ENCODE results near the gene RBM38.

RBM38 gene

DNA sequence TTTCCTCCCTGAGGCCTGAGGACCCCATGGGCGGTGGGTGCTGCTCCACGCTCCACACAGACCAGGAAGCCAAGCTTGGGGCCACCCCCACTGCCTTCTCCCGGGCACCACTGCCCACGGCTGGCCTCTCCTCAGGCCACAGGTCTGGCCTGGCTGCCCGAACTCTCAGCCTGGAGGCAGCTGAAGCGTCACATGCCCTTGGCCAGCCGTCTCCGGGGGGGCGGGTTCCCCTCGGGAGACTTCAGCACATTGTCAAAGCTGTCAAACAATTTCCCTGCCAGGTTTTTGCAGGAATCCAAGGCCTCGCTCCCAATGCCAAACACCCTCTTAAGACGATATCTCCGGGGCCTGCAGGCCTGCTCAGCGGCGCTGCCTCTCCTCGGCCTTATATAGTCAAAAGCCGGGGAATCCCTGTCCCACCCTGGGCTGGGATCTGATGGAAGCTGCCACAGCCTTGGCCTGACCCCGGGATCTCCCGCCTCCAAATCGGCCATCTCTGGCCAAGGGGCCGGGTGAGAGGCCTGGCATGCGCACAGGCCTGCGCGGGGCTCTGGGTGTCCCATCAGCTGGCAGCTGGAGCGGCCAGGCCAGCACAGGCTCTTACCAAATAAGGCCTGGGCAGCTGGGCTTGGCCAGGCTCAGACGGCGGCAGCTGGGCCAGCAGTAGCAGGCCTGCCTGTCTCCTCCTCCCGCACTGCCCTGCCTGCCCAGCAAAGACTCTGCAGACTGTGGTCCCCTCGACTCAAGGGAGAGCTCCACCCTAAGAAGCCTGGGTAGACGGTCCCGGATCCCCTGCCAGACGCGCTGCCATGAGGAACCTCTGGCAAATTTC, 49.7 kb downstream of the RBM38 start:
- H3K9me3 Mint-ChIP-seq: peaks cover 2% of the 10 kb centered on the region
- no peak overlapping the region for H3K4me3 Mint-ChIP-seq
- H3K27me3 Mint-ChIP-seq: peaks cover 31% of the 10 kb centered on the region
- no peaks in the 10 kb centered on the region for H3K36me3 Mint-ChIP-seq
- H3K27ac Mint-ChIP-seq: no peak overlapping the region
- no peak for DNase-seq
- H3K4me1 Mint-ChIP-seq: peaks cover 24% of the 10 kb centered on the region
- CTCF ChIA-PET: no interaction called here

DNA sequence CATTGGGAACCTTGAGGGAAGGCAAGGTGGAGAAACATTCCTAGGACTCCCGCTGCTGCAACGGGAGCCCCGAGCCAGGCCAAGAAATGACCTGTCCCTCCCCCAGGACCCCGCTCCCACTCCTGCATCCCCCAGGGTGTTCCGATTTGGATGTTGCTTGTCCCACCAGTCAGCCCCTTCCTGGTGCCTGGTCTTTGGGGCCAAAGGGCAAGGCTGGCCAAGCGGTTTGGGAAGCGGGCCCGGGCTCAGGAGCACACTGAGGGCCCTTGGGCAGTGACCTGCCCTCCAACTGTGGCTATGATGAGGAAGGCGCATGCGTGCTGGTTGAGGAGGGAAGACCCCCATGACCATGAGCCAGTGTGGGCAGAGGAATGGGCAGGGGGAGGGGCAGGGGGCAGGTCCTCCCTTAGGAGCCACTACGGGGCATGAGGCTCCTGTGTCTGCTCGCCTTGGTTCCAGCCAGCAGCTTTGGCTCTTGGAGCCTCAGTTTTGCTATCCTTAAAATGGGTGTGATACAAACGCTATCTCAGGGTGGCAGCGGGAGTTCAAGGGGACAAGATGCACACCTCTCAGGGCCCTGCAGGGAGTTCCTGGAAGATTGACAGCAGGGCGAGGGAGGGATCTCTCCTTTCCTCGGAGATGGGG, 50.4 kb downstream of the RBM38 start:
- H3K36me3 Mint-ChIP-seq: no peaks in the 10 kb centered on the region
- DNase-seq: no peak
- CTCF ChIA-PET: no interaction called here
- H3K27ac Mint-ChIP-seq: no peak overlapping the region
- H3K27me3 Mint-ChIP-seq: peaks cover 34% of the 10 kb centered on the region
- H3K4me1 Mint-ChIP-seq: peaks cover 19% of the 10 kb centered on the region
- H3K4me3 Mint-ChIP-seq: no peak overlapping the region
- H3K9me3 Mint-ChIP-seq: peaks cover 2% of the 10 kb centered on the region

DNA sequence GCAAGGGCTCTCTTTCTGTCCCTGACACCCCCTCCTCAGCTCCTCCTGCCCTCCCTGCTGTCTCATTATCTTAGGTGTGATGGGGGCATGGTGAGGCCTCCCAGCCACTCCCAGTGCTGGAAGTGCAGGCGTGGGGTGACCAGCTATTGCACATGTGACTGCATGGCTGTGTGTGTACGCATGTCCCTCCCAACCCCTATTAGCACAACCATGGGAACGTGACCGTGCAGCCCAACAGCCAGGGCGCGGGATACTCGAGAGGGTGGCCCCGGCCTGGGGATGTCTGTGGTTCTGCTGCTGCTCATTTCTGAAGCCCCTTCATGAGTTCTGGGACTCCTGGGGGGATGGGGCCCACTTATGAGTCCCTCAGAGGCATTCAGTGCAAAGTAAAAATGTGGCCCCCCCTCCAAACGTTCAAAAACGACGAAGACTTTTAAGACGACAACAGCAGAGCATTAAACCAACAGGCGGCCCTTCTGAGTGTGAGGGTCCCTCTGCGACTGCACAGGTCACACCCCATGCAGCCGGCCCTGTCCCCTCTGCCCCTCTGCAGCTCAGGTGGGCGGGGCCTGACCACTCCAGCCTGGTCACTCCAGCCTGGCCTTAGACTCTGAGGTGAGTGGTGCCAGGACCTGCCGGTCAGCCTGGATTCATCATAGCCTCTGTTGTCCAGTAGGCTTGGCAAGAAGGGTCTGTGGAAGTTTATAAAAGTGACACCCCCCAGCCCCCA, 51.1 kb downstream of the RBM38 start:
- Mint-ChIP-seq H3K27me3 (peaks cover 30% of the 10 kb centered on the region), H3K4me1 (peaks cover 15% of the 10 kb centered on the region), H3K4me3 (no peak overlapping the region), H3K36me3 (no peaks in the 10 kb centered on the region), H3K27ac (no peak overlapping the region), H3K9me3 (peaks cover 2% of the 10 kb centered on the region)
- CTCF ChIA-PET: no interaction called here
- no peak for DNase-seq

DNA sequence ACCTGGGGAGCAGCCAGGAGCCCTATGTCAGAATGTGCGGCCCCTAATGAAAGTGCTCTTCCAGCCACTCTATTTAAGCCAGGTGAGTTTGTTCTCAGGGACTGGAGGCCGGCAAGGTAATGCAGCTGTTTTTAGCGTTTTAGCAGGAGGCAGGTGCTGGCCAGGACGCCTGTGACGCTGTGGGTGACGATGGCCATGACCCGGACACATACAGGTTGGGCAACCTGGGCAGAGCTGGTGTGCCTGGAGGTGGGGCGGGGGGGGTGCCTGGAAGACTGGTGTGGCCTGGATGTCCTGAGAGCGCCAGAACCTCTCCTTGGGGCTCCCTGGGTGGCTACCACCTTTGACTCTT, 51.7 kb downstream of the RBM38 start:
- Mint-ChIP-seq H3K36me3 (no peaks in the 10 kb centered on the region), H3K27me3 (peaks cover 32% of the 10 kb centered on the region), H3K9me3 (peaks cover 2% of the 10 kb centered on the region), H3K27ac (no peak overlapping the region), H3K4me1 (peaks cover 12% of the 10 kb centered on the region), H3K4me3 (no peak overlapping the region)
- CTCF ChIA-PET: no interaction called here
- DNase-seq: no peak

DNA sequence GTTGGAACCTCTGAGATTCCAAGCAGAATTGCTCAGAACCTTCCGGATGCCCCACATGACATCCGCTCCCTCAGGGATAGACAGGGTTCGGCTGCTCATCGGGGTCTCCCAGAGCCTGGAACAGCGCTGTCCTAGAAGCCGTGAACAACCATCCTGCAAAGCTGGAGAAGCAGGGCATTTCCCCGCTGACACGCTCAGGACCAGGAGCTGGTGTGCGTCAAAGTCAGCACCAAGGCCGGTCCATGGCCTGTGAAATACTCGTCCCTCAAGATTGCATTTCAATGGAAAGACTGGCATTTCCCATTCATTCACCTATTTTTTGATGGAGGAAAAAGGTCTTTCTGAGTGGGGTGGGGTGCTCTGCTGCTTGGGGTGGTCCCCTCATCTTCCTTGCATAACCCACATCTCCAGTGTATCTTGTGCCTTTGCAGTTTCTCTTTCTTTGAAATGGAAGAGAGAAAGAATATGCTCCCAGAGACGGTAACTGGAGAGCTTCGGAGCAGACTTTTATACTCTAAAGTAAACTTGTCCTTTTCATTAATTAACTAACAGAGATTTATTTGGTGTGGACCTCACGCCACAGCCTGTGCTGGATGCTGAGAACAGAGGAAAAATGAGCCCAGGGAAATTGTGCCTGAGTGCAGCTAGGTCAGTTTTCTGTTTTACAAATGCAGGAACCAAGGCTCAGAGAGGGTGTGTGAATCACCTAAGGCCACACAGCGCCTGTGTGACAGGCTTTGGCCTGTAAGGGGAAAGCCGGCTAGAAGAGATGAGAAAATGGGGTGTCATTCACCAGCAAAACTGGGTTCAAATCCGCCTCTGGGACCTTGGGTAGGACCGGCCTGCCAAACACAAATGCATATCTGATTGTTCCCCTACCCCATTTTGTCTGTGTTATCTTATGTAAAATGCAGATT, 52.4 kb downstream of the RBM38 start:
- H3K36me3 Mint-ChIP-seq: no peaks in the 10 kb centered on the region
- H3K27me3 Mint-ChIP-seq: peaks cover 37% of the 10 kb centered on the region
- no peak for DNase-seq
- peaks cover 7% of the 10 kb centered on the region for H3K4me1 Mint-ChIP-seq
- CTCF ChIA-PET: interaction anchor here (0.8 kb wide), 1 partner anchor 30 kb away, joined by 3 read pairs; no protein-coding TSS in a partner anchor
- H3K27ac Mint-ChIP-seq: no peak overlapping the region
- H3K4me3 Mint-ChIP-seq: no peak overlapping the region
- peaks cover 2% of the 10 kb centered on the region for H3K9me3 Mint-ChIP-seq

DNA sequence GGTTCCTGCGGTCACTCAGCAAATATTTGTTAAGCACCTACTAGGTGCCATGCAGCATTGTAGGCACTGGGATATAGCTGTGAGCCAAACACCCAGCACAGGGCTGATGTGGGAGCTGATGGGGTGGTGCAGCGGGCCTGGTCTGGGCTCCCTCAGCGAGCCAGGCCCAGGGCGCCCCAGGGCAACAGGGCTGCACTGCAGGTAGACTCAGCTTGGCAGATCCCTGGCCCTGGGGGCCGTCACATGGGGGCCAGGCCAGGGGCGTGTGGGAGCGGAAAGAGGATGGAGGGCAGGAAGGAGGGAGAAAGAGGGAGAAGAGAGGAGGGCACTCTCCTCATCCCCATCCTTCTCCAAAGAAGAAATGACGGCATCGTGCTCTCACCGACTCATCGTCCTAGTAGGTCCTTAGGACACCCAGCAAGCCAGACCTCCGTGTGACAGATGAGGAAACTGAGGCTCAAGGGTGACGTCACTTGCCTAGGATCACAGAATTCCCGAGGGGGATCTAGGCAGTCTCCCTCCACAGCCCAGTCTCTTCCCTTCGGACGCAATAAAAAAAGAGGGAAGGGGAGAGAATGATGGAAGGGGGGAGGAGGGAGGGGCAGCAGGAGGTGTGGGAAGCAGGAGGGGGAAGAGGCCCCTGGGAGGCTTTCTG, 53.3 kb downstream of the RBM38 start:
- H3K4me3 Mint-ChIP-seq: no peak overlapping the region
- DNase-seq: no peak
- H3K27me3 Mint-ChIP-seq: peaks cover 47% of the 10 kb centered on the region
- no peak overlapping the region for H3K27ac Mint-ChIP-seq
- CTCF ChIA-PET: interaction anchor here (0.8 kb wide), 1 partner anchor 29 kb away, joined by 3 read pairs; no protein-coding TSS in a partner anchor
- peaks cover 7% of the 10 kb centered on the region for H3K4me1 Mint-ChIP-seq
- H3K9me3 Mint-ChIP-seq: peaks cover 2% of the 10 kb centered on the region
- H3K36me3 Mint-ChIP-seq: no peaks in the 10 kb centered on the region

DNA sequence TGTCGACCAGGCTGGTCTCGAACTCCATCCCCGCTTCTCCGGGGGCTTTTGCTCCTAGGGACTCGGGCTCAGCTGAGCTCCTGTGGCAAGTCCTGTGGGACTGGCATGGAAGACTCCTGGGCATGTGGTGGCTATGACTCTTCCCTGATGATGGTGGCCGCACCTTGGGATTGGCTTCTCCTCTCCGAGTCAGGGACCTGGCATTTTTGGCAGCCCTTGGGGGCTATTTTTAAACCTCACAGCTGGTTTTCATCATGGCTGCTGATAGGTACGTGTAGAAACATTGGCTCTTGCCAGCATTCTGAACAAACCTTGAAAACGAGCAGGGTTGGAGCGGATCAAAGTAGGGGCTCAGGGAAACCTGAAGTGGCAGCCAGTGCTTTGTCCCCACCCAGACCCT, 54.1 kb downstream of the RBM38 start:
- H3K4me3 Mint-ChIP-seq: no peak overlapping the region
- H3K9me3 Mint-ChIP-seq: peaks cover 2% of the 10 kb centered on the region
- no peaks in the 10 kb centered on the region for H3K36me3 Mint-ChIP-seq
- peaks cover 51% of the 10 kb centered on the region for H3K27me3 Mint-ChIP-seq
- H3K4me1 Mint-ChIP-seq: peaks cover 10% of the 10 kb centered on the region
- H3K27ac Mint-ChIP-seq: no peak overlapping the region
- CTCF ChIA-PET: no interaction called here
- DNase-seq: no peak

DNA sequence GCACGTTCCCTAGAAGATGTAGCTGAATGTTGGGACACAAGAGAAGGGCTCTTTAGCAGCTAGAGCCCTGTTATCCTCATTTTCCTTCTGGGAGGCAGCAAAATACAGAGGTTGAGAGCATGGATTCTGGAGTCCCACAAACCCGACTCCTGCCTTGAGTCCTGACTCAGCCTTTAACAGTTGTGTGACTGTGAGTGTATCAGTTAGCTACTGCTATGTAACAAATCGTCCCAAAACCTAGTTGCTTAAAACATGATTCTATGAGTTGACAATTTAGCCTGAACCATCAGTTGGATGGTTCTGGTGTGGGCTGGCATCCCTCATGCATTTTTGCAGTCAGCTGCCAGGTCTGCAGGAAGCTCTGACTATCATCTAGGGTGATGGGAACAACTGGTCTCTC, 54.6 kb downstream of the RBM38 start:
- peaks cover 2% of the 10 kb centered on the region for H3K9me3 Mint-ChIP-seq
- peaks cover 56% of the 10 kb centered on the region for H3K27me3 Mint-ChIP-seq
- DNase-seq: no peak
- no peak overlapping the region for H3K27ac Mint-ChIP-seq
- CTCF ChIA-PET: no interaction called here
- H3K4me3 Mint-ChIP-seq: no peak overlapping the region
- H3K4me1 Mint-ChIP-seq: peaks cover 13% of the 10 kb centered on the region
- no peaks in the 10 kb centered on the region for H3K36me3 Mint-ChIP-seq

DNA sequence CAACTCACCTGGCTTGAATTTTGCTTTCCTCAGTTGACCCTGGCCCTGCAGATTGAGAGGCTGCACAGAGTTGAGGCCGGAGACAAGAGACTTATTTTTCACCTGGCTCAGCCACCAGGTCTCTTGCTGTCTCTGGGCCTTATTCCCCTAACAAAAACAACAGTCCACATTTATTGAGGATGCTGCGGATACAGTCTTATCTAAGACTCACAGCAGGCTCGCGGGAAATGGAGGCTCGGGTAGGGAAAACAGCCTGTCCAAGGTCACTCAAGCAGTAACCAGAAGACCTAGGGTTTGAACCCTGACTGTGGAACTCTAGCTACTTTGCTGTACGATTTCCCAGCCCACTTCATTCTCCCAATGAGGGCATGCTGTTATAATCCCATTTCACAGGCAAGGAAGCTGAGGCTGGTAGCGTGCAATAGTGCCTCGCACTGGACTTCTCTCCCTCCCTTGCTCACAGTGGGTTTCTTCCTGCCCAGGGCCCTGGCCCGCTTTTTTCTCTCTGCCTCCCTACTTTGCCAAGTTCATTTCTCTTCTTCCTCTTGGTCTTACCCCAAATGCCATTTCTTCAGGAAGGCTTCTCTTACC, 57.7 kb downstream of the RBM38 start:
- Mint-ChIP-seq H3K4me1 (peaks cover 35% of the 10 kb centered on the region), H3K4me3 (no peak overlapping the region), H3K27me3 (peaks cover 67% of the 10 kb centered on the region), H3K27ac (no peak overlapping the region), H3K36me3 (no peaks in the 10 kb centered on the region), H3K9me3 (peaks cover 2% of the 10 kb centered on the region)
- CTCF ChIA-PET: no interaction called here
- no peak for DNase-seq

DNA sequence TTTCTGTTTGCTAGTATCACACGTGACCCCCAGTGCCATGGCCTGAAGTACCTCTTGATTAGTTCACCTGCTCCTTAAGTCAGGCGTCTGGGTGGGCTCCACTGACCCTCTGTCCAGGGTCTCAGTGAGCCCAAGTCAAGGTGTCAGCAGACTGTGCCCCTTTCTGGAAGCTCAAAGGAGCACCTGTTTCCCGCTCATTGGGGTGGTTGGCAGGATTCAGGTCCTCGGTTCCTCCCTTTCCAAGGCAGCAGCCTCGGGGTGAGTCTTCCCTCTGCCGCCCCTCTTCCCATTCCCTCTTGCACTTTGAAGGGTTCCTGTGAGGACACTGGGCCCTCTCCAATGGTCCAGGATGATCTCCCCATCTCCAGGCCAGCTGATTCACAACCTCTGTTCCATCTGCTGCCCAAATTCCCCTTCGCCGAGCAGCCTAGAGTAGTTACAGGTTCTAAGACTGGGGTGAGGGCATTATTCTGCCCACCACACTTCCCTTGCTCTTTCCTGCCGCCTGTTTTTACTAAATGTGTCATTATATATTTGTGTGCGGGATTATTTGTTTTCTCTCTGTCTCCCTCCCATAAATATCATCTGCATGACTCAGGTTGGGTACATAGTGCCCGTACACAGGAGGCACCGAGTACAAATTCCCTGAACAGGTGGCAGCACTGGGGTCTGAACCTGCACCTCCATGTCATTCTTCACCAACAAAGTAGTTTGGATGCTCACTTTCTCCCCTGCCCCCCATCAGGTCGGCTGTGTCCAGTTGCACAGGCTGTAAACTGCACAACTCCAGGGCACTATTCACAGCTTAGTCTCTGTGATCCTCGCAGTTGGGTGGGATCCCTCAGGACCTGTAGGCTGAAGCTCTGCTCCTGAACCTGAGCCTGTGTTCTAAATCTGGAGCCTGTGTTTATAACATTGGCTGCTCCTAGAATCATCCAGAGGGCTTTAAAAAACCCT, 58.5 kb downstream of the RBM38 start:
- CTCF ChIA-PET: no interaction called here
- H3K4me3 Mint-ChIP-seq: no peak overlapping the region

DNA sequence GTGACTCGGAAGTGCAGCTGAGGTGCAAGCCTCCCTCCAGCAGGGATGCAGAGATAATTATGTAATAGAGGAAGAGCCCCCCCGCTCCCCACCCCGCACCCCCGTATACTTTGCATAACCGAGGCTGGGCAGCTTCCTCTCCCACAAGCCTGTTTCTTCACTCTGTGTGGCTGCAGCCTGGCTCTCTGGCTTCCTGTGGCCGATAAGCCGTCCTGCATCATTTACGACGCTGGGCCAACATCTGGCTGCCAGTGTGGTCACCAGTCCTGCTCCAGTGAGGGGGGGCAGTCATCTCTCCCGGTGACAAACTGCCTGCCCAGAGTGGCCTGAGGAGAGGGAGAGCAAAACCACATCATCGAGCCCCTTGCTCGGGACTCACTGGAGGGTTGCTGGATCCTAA, 59.2 kb downstream of the RBM38 start:
- peaks cover 2% of the 10 kb centered on the region for H3K9me3 Mint-ChIP-seq
- H3K4me1 Mint-ChIP-seq: peaks cover 35% of the 10 kb centered on the region
- peaks cover 71% of the 10 kb centered on the region for H3K27me3 Mint-ChIP-seq
- no peak overlapping the region for H3K4me3 Mint-ChIP-seq
- H3K27ac Mint-ChIP-seq: no peak overlapping the region
- CTCF ChIA-PET: no interaction called here
- DNase-seq: peak; percentile 46
- no peaks in the 10 kb centered on the region for H3K36me3 Mint-ChIP-seq

More for the DNA sequence above, 58.5 kb downstream of the RBM38 start:
- Mint-ChIP-seq H3K36me3 (no peaks in the 10 kb centered on the region), H3K27ac (no peak overlapping the region), H3K9me3 (peaks cover 2% of the 10 kb centered on the region), H3K27me3 (peaks cover 71% of the 10 kb centered on the region), H3K4me1 (peaks cover 35% of the 10 kb centered on the region)
- no peak for DNase-seq

DNA sequence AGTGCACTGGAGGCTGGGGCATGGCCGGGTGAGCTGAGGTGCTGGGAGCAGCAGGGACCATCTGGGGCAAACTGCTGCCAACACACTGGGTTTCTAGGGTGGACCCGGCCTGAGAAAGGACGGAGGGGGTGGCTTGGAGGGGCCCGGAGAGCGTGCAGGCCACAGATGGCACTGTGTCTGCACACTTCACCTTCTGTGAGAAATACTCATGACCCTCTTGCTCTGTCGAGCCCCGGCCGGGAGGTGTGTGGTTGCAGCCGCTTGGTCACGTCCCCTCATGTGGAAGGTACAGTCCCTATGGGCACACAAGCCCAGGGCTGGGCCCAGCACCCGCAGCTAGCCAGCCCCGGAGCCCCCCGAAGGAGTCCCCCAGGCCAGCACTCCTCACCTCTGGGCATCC, 59.7 kb downstream of the RBM38 start:
- H3K27ac Mint-ChIP-seq: no peak overlapping the region
- CTCF ChIA-PET: interaction anchor here (0.6 kb wide), 1 partner anchor 30 kb away, joined by 4 read pairs; no protein-coding TSS in a partner anchor
- peaks cover under 1% of the 10 kb centered on the region for H3K9me3 Mint-ChIP-seq
- H3K36me3 Mint-ChIP-seq: no peaks in the 10 kb centered on the region
- H3K4me3 Mint-ChIP-seq: no peak overlapping the region
- DNase-seq: no peak
- peaks cover 35% of the 10 kb centered on the region for H3K4me1 Mint-ChIP-seq
- peaks cover 72% of the 10 kb centered on the region for H3K27me3 Mint-ChIP-seq
